Stimulated activated CD4-positive, alpha-beta T cell treated with anti-CD3 and anti-CD28 coated beads, Interleukin-4, amount 100 ng/mL, for 48 hours (primary cell): ENCODE measurements around the gene SH3BP4.

ENCODE experiments used
- DNase-seq, 2 donors: peaks; one replicate each; pipeline ENCODE4 v3.0.0-alpha.2; 2020; ENCODE audit warnings: low read depth in 2 of 2

SH3BP4 gene

DNA sequence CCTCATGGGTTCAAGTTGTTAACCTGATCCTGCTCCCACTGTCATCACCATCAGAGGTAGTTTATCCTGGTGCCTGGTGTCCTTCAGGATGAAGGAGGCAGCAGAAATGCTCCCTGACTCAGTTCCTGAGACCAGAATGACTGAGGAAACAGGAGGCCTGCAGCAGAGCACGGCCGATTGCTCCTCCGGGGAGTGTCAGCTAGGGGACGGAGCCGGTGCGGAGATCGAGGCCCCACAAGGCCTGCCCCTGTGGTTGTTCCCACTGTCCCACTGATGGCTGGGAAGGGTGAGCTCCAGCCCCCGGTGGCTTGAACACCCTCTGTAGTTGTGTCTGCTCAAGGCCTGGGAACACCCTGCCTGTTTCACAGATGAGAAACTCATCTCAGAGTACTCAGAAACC, 45.6 kb downstream of the SH3BP4 start:
- no peak for DNase-seq

- DNase-seq, result no peak
Measured at GRCh38 chr2:234998404-234999211, 46.8 kb downstream of the SH3BP4 start.

DNA sequence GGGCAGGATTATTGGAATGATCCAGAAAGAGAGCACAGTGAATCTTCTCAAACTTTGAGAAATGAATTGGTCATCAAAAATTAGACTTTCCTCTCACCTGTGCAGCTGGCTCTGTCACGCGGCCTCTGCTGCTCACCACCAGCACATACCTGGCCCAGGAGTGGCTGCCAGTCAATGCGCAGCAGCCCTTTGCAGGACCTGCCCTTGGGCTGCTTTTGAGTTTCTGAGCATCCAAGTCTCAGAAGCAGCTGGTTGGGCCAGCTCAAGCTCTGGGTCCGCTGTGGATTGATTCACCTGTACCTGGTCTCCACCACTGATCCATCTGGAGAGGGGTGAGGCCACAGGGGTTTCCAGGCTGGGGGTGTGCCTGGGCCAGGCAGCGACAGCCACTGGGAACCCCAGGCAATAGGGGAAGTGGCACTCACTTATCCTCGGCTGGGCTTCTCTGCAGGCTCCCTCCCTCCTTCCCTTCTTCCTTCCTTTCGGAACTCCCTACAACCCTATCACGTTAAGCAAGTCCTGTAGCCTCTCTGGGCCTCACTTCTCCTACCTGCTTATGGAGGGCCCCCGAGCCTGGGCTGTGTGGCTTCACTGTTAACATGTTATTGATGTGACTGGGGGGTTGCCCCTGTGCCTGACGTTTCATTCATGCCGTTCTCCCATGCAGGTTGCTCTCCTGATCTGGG, 48.1 kb downstream of the SH3BP4 start:
- DNase-seq, result no peak

- DNase-seq, result no peak
Measured at GRCh38 chr2:235000426-235001236, 48.8 kb downstream of the SH3BP4 start.

DNA sequence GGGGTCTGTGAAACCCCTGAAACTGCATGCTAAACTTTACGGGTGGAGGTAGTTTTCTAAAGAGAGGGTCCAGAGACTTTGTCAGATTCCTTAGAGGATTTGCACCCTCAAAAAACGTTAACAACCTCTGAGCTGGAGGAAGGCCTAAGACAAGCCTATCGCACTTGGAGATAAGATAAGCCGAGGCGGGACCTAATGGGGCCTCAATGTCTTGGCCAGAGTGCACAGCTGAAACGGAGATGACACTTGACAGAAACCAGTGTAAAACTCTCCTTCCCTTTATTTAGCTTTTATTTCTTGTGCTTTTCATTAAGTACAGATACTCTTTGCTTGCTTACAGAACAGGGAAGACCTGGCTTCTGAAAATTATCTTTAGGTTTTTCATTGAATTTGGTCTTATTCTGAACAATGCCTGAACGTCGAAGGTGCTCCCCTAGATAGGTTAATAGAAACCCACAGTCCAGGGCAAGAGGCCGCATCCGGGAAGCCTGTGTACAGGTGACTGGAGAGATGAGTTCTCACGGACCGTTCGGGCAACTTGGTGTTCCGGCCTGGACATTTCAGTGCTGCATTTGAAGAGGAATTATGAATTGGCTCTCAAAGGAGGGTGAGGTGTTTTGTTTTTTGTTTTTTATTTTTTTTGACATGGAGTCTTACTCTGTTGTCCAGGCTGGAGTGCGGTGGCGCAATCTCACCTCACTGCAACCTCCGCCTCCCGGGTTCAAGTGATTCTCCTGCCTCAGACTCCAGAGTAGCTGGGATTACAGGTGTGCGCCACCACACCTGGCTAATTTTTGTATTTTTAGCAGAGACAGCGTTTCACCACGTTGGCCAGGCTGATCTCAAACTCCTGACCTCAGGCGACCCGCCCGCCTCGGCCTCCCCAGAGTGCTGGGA, 49.7 kb downstream of the SH3BP4 start:
- DNase-seq, result no peak

- no peak for DNase-seq
Measured at GRCh38 chr2:235002198-235003095, 50.6 kb downstream of the SH3BP4 start.

DNA sequence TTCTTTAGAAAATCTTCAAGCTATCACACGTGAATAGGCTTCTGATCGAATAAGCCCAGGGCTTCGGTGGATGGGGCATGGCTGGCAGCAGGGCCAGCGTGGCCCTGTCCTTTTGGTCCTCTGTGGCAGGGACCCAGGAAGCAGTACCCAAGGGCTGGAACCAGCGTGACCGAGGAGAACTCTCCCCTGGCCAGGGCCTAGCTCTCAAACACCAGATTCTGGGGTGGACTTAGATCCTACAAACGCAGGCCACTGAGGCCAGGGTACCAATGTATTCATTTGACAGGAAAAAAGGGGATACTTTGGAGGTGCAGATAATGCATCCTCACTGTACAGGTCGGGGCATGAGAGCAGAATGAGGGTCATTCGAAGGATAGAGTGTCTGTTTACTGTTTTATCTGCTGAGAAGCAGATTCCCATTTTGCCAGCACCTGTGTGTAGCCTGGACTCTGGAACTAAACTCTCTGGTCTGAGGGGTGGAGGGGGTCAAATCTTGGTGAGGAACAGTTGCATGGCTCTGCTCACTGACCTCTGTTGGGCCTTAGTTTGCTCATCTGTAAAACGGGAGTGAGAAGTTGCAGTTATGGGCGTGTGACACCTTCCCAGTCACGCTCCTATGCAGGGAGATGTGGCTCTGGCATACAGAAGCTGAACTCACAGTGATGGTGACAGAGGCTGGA, 51.4 kb downstream of the SH3BP4 start:
- DNase-seq, result no peak

DNA sequence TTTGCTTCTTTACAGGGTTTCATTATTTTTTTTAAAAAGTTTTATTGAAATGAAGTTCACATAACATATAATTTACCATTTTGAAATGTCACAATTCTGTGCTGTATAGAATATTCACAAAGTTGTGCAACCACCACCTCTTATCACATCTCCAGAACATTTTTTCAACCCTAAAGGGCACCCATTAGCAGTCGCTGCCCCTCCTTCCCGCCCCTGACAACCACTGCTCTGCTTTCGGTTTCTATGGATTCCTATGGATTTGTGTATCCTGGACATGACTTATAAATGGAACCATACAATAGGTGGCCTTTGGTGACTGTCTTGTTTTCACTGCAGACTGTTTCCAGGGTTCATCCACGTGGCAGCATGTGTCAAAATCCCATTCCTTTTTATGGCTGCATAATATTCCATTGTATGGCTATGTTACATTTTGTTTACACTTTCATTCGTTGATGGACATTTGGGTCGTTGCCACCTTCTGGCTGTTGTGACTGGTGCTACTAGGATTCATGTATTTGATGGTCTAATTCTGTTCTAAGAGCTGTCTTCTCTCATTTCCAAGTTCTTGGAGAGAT, 52.6 kb downstream of the SH3BP4 start:
- DNase-seq, result no peak

DNA sequence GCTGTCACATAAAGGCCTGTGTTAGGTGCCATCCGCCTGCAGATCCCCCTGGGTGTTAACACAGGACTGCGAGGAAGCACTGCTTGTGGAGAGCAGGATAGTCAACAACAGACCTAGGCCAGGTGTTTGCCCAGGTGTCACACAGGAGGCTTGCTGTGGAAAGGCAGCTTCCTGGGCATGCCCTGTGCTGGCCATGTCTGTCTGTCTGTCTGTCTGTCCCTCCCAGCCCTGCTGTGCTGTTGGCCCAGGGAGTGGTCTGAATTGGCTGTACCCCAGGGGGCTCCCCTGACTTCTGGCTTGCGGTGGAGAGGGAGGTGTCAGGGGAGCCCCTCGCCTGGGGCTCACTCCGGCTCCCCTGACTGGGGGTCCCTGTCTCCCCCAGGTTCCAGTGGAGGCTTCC, 53.2 kb downstream of the SH3BP4 start:
- no peak for DNase-seq

DNA sequence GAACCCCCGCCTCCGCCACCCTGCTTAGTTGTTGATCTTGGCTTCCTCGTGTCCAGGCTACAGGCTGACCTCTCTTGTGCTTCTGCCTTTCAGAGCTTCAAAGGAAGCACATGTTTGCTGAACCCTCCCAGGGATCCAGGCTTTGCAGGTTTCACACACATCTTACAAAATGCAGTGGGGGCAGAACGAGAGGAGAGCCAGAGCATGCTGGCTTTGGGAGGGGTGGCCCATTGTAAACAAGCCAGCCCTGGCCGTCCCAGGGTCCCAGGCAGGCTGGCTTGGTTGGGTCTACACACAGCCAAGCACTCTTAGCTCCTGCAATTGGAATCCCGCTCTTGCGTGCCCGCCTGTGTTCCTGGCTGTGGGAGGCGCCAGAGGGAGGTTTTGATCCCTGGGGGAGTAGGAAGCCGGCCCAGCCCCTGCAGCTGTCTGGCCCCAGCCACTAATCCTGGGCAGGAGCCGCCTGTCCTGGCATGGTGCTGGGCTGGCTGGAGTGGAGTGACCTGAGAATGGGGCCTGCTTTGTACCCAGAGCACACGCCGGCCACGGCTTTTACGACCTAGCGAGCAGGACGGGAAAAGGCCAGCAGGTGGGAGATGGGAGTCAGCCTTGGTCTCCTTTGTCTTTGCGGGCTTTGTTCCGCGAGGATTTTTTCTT, 53.9 kb downstream of the SH3BP4 start:
- no peak for DNase-seq

GRCh38 chr2:235006461-235006860, 54.6 kb downstream of the SH3BP4 start:
- DNase-seq, result no peak

- DNase-seq, result no peak
Measured at GRCh38 chr2:235006986-235007385, 55.2 kb downstream of the SH3BP4 start.

- no peak for DNase-seq
Measured at GRCh38 chr2:235007664-235008457, 56.0 kb downstream of the SH3BP4 start.

DNA sequence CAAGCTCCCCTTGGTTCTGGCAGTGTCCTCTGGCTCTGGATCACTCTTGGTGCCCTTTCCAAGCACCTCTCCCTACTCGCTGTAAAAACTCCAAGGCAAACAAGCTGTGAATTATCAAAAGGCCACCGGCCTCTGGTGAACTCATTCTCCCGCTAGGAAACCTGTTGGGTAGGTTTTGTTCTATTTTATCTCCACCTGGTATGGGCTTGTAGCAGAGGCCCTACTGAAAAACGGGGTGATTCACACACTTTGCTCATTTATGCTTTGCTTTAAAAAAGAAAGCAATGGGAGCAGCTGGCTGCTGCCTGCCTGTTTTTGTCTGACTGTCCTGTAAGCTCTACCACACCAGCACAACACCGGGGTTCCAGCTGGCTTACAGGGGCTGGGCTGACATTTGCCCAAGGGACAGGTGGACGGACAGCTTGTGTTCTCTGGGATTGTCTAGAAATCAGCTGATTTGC, 56.8 kb downstream of the SH3BP4 start:
- DNase-seq, result no peak

GRCh38 chr2:235009081-235009480, 57.3 kb downstream of the SH3BP4 start:
- DNase-seq, result no peak

DNA sequence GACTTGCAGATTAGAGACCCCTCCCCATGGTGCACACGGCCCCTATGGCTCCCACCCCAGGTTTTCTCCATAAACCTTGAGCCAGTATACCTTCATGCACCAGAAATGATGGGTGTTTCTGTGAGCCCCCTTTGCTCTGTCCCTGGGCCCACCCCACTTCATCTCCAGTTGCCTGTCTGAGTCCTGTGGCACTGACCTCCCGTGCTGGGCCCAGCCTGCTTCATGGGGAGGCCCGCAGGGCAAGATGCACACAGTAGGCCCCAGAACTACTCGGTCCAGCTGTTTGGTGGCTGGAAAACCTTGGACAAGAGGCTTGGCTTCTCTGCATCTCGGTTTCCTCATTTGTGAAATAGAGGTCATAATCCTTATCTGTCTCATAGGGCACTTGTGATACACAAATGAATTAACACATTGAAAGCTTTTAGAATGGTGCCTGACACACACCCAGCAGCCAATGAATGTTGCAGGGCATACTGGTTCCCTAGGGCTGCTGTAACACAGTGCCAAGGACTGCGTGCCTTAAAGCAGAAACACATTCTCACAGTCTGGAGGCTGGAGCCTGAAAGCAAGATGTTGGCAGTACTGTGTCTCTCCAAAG, 58.4 kb downstream of the SH3BP4 start:
- DNase-seq, result no peak

- no peak for DNase-seq
Measured at GRCh38 chr2:235011607-235011928, 59.8 kb downstream of the SH3BP4 start.
